GM18867 (cell line): ENCODE measurements around the gene LEKR1.

Experiments
- ATAC-seq: cut with Tn5 transposase; IDR thresholded peaks from one replicate; pipeline ENCODE4 v1.9.1; 2021; ENCODE audit warnings: mild to moderate bottlenecking, moderate library complexity; ENCODE audit not compliant: unreplicated experiment

The LEKR1 gene

DNA sequence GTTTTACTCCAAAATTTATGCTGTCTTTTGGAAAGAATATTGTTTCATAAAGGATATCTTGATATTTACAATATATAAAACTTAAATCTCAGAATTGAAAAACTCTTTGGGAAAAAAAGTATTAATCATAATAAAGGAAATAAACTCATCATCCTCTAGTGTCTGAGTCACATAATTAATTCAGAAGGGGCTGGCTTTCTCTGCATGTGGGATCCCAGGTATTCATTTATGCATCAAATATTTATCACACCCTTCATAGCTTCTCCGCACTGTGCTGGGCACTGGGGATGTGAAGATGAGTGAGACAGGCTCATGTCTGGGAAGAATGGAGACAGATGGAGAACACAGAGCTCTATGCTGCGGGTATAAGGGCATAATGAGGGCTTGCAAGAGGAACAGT lies 268.1 kb downstream of the LEKR1 start:
- ATAC-seq = no peak

- no peak for ATAC-seq
These were observed 268.8 kb downstream of the LEKR1 start for GRCh38 chr3:157094751-157095480.
